ENCODE results near the gene PIGK. TPM values are rescaled to one million over a fixed set of nuclear protein-coding genes. Genes with fewer than 3 reads are reported as not detected.

PIGK gene
- total and polyA plus RNA-seq, 4 donors, result 7.9 to 30.2 (median 17.9) TPM

DNA sequence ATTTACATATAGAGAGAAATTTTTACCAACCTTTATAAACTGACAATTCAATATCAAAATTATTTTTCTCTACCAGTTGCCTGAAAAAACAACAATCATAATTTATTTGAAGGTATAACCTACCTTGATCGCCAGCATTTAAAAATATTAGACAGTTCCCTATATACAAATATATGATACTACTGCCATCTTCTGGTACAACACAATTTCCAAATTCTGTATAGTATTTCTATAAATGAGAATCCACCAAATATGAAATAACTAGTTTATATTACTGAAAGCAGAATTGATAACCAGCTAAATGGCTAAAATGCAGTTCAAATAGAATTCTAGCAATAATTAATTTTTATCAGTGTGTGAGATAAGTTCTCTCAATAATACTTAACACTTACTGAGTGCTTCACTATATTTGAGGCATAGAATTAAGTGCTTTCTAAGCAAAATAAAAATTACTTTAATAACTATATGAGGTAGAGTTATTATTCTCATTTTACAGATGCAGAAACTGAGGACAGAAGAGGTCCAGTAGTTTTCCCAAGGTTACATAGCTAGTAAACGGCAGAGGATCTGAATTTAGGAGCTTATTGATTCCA is 75.6 kb downstream of the PIGK start:
- TF ChIP-seq, protein P1, sequence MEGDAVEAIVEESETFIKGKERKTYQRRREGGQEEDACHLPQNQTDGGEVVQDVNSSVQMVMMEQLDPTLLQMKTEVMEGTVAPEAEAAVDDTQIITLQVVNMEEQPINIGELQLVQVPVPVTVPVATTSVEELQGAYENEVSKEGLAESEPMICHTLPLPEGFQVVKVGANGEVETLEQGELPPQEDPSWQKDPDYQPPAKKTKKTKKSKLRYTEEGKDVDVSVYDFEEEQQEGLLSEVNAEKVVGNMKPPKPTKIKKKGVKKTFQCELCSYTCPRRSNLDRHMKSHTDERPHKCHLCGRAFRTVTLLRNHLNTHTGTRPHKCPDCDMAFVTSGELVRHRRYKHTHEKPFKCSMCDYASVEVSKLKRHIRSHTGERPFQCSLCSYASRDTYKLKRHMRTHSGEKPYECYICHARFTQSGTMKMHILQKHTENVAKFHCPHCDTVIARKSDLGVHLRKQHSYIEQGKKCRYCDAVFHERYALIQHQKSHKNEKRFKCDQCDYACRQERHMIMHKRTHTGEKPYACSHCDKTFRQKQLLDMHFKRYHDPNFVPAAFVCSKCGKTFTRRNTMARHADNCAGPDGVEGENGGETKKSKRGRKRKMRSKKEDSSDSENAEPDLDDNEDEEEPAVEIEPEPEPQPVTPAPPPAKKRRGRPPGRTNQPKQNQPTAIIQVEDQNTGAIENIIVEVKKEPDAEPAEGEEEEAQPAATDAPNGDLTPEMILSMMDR (IDR thresholded peaks at IDR 0.05; ENCODE audit: control extremely low read depth, extremely low read depth), result no peak
- Histone ChIP-seq H3K27me3 (ENCODE audit: control insufficient read depth in 3 of 3, insufficient read depth in 3 of 3, low read length in 2 of 3) (no peaks in the 10 kb centered on the region), H3K36me3 (ENCODE audit: control insufficient read depth in 4 of 4, insufficient read depth in 4 of 4, low read length in 4 of 4) (no peaks in the 10 kb centered on the region), H3K4me3 (no peak overlapping the region), H3K27ac (ENCODE audit: low read depth in 1 of 2, low read length in 1 of 2) (no peak overlapping the region), H3K9me3 (ENCODE audit: control insufficient read depth in 4 of 4, insufficient read depth in 3 of 4, low read length in 3 of 4) (no peaks in the 10 kb centered on the region), H3K4me1 (ENCODE audit: control insufficient read depth in 5 of 5, insufficient read depth in 5 of 5, low read length in 5 of 5) (peaks cover 0 to 3% (median 0%) of the 10 kb centered on the region in 5 donors), H3K9ac (ENCODE audit: insufficient read depth in 1 of 2, low read length in 2 of 2) (no peak overlapping the region)
- 58 to 62% methylated on average over 2 of the region's 2 CpGs for WGBS, 2 donors
- DNase-seq (peak in 2 of 3 donors; percentile 19 to 25), ATAC-seq (ENCODE audit: insufficient read depth, low FRiP score) (no peak)

DNA sequence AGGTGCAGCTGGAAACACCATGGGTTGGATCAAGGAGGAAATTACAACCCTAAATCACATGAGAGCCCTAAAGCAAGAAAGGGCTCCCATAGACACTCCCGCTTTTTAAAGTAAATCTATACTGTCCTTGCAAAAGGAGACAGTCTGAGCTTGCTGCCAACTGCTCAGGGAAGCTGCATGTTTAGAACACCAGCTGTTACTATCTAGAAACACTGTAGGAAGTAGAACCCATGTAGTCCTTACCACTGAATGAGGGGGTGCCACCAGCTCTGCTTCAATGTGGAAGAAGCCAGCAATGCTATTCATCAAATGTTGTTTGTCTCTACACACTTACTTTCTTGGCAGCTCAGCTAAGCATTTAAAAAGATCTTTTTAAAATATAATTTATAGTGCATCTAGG is 79.8 kb downstream of the PIGK start:
- TF ChIP-seq, protein P1 (IDR thresholded peaks at IDR 0.05; ENCODE audit: control extremely low read depth, extremely low read depth), result no peak
- Histone ChIP-seq H3K4me1 (ENCODE audit: control insufficient read depth in 5 of 5, insufficient read depth in 5 of 5, low read length in 5 of 5) (peaks cover 0 to 3% (median 0%) of the 10 kb centered on the region in 5 donors), H3K9me3 (ENCODE audit: control insufficient read depth in 4 of 4, insufficient read depth in 3 of 4, low read length in 3 of 4) (no peaks in the 10 kb centered on the region), H3K27ac (ENCODE audit: low read depth in 1 of 2, low read length in 1 of 2) (no peak overlapping the region), H3K9ac (ENCODE audit: insufficient read depth in 1 of 2, low read length in 2 of 2) (no peak overlapping the region), H3K27me3 (ENCODE audit: control insufficient read depth in 3 of 3, insufficient read depth in 3 of 3, low read length in 2 of 3) (no peaks in the 10 kb centered on the region), H3K4me3 (no peak overlapping the region), H3K36me3 (ENCODE audit: control insufficient read depth in 4 of 4, insufficient read depth in 4 of 4, low read length in 4 of 4) (no peaks in the 10 kb centered on the region)
- ATAC-seq (ENCODE audit: insufficient read depth, low FRiP score), result no peak
- DNase-seq, result peak in 1 of 3 donors; percentile 5
- 94 to 97% methylated on average over 1 of the region's 1 CpG for WGBS, 2 donors

DNA sequence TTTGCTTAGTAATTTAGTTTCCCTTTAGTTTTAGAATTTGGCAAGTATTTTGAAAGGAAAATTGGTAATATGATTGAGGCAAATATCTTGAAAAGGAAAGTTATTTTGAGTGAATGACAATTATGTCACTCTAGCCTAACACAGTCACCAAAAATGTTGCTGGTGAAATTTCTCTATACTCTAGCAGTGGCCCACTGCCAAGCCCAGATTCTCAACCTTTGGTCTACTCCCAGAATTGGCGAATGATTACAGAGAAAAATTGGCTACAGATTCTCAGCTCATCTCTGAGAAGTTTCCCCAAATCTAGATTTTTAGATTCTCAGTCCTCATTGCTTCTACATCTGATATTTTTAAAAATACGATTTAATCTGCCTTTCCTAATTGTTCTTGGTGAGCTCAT is 84.9 kb downstream of the PIGK start:
- no peak for ATAC-seq (ENCODE audit: insufficient read depth, low FRiP score)
- WGBS, 2 donors, result 86 to 87% methylated on average over 2 of the region's 2 CpGs

More for the DNA sequence above, 84.9 kb downstream of the PIGK start:
- H3K4me3 ChIP-seq, result no peak overlapping the region
- no peaks in the 10 kb centered on the region for H3K27me3 ChIP-seq (ENCODE audit: control insufficient read depth in 3 of 3, insufficient read depth in 3 of 3, low read length in 2 of 3)
- no peak overlapping the region for H3K9ac ChIP-seq (ENCODE audit: insufficient read depth in 1 of 2, low read length in 2 of 2)
- no peak overlapping the region for H3K27ac ChIP-seq (ENCODE audit: low read depth in 1 of 2, low read length in 1 of 2)
- H3K9me3 ChIP-seq (ENCODE audit: control insufficient read depth in 4 of 4, insufficient read depth in 3 of 4, low read length in 3 of 4), result no peaks in the 10 kb centered on the region
- TF ChIP-seq, protein P1 (IDR thresholded peaks at IDR 0.05; ENCODE audit: control extremely low read depth, extremely low read depth), result no peak
- H3K36me3 ChIP-seq (ENCODE audit: control insufficient read depth in 4 of 4, insufficient read depth in 4 of 4, low read length in 4 of 4), result no peaks in the 10 kb centered on the region
- peak in 1 of 3 donors; percentile 18 for DNase-seq
- H3K4me1 ChIP-seq (ENCODE audit: control insufficient read depth in 5 of 5, insufficient read depth in 5 of 5, low read length in 5 of 5), result peaks cover 0 to 2% (median 0%) of the 10 kb centered on the region in 5 donors

Data from lung (tissue), 12 donors.